HG03066 (cell line): ENCODE data around the gene KDM6B.
"Not testable (repeated sequence)": the region's sequence is repeated elsewhere in the genome, so short reads cannot be mapped to it uniquely, and the experiment has no call there.

ENCODE experiments used
- ATAC-seq: cut with Tn5 transposase; IDR thresholded peaks from one replicate; pipeline ENCODE4 v1.9.1; 2021; ENCODE audit warnings: low read depth; ENCODE audit not compliant: unreplicated experiment

The KDM6B gene, protein sequence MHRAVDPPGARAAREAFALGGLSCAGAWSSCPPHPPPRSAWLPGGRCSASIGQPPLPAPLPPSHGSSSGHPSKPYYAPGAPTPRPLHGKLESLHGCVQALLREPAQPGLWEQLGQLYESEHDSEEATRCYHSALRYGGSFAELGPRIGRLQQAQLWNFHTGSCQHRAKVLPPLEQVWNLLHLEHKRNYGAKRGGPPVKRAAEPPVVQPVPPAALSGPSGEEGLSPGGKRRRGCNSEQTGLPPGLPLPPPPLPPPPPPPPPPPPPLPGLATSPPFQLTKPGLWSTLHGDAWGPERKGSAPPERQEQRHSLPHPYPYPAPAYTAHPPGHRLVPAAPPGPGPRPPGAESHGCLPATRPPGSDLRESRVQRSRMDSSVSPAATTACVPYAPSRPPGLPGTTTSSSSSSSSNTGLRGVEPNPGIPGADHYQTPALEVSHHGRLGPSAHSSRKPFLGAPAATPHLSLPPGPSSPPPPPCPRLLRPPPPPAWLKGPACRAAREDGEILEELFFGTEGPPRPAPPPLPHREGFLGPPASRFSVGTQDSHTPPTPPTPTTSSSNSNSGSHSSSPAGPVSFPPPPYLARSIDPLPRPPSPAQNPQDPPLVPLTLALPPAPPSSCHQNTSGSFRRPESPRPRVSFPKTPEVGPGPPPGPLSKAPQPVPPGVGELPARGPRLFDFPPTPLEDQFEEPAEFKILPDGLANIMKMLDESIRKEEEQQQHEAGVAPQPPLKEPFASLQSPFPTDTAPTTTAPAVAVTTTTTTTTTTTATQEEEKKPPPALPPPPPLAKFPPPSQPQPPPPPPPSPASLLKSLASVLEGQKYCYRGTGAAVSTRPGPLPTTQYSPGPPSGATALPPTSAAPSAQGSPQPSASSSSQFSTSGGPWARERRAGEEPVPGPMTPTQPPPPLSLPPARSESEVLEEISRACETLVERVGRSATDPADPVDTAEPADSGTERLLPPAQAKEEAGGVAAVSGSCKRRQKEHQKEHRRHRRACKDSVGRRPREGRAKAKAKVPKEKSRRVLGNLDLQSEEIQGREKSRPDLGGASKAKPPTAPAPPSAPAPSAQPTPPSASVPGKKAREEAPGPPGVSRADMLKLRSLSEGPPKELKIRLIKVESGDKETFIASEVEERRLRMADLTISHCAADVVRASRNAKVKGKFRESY (N-terminal part only)

GRCh38 chr17:7833795-7834541 lies at the start of gene KDM6B:
KDM6B (plus strand) TSS chr17:7834217; CDS start chr17:7845555, 11,338 bp downstream.
- peak; percentile 42 for ATAC-seq

DNA sequence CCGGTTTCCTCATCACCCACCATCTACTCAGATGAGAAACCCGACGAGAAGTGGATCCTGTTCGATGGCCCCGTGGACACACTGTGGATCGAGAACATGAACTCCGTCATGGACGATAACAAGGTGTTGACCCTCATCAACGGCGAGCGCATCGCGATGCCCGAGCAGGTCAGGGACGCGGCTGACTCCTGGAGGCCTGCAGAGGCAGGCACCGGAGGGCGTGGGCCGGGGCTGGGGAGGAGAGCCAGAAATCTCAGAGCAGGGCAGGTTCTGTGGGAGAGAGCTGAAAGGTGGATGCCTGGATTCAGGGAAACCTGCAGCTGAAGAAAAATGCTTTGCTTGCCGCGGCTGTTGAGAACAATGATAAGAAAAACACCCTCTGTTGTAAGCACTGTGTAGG lies 47.2 kb upstream of the KDM6B start:
- no peak for ATAC-seq

DNA sequence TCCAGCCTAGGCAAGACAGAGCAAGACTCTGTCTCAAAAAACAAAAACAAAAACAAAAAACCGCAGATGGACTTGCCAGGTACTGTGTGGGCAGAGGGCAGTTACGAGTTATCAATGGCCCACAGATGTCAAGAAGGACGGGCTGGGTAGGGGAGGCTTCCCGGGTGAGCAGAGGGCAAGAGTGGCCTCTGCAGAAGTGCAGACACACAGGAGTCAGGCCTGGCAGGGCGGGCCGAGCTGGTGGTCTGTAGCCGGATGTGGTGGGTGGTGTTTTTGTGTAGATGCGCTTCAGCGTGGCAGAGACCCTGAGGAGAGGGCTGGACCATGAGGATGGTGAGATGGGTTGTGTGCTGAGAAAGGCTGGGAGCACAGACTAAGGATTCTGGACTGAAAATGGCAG lies 44.9 kb upstream of the KDM6B start:
- ATAC-seq = no peak

DNA sequence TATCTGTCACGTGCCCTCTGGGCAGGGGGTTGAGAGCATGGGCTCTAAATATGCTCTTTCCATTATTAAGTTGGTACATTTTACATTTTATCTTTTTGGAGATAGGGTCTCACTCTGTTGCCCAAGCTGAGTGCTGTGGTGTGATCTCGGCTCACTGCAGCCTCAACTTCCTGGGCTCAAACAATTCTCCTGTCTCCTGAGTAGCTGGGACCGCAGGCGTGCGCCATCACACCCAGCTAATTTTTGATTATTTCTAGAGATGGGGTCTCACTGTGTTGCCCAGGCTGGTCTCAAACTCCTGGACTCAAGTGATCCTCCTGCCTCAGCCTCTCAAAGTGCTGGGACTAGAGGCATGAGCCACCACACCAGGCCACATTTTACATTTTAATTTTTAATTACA lies 43.9 kb upstream of the KDM6B start:
- no peak for ATAC-seq

- no peak for ATAC-seq
Observed at GRCh38 chr17:7792611-7793010, 41.4 kb upstream of the KDM6B start.

DNA sequence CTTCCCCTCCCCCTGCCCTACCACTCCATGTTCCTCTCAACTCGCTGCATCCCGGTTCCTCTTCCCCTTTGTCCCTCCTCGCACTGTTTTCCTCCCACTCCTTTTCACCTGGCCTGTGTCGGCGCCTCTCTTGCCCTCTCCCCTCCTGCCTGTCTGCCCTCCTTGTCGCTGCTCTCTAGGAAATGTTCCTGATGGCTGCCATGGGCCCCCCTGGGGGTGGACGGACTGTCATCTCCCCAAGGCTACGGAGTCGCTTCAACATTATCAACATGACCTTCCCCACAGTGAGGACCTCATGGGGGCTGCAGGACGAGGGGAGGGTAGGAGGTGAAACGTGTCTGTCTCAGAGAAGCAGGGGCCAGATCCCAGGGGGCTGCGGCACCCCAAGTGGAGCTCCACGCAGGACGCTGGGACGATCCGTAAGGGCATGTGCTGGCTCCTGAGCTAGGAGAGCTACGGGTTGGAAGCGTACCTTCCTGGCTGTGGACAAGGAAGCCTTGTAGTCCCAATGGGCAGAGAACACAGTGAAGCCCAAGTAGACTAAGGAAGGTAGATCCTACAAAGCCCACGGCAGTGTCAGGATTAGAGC lies 39.8 kb upstream of the KDM6B start:
- no peak for ATAC-seq

DNA sequence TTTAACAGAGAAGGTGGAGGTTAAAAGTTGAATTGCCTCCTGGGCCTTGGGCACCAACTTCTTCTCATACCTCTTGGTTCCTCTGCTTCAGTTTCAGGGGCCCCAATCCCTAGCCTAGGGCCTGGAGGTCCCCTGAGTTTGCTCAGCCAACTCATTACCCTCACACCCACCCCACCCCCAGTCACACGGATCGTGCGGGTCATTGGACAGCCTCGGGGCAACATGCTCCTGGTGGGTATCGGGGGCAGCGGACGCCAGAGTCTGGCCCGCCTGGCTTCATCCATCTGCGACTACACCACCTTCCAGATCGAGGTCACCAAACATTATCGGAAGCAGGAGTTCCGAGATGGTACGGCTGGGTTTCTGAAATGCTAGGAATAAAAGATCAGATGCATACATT lies 36.0 kb upstream of the KDM6B start:
- no peak for ATAC-seq

GRCh38 chr17:7798839-7799238 lies 35.2 kb upstream of the KDM6B start:
- no peak for ATAC-seq

DNA sequence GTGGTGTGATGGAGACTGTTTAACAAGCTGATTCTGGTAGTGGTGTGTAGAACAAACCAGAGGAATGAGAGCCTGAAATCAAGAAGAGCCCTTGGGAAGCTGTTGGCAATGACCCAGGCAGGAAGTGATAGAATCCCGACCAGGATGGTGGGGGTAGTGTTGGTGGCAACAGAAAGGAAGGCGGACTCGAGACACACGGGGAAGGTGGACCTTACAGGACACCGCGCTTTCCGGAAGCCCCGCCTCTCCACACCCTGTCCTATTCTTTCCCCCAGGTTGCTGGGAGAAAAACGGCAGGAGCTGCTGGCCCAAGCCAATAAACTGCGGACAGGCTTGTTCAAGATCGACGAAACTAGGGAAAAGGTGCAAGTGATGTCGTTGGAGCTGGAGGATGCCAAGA lies 30.0 kb upstream of the KDM6B start:
- no peak for ATAC-seq

GRCh38 chr17:7806587-7806986 lies 27.4 kb upstream of the KDM6B start:
- ATAC-seq = no peak

GRCh38 chr17:7807206-7807605 lies 26.8 kb upstream of the KDM6B start:
- ATAC-seq = no peak

GRCh38 chr17:7809086-7809790 lies 24.8 kb upstream of the KDM6B start:
- no peak for ATAC-seq

GRCh38 chr17:7809791-7810343 lies 24.1 kb upstream of the KDM6B start:
- not testable (repeated sequence) for ATAC-seq

DNA sequence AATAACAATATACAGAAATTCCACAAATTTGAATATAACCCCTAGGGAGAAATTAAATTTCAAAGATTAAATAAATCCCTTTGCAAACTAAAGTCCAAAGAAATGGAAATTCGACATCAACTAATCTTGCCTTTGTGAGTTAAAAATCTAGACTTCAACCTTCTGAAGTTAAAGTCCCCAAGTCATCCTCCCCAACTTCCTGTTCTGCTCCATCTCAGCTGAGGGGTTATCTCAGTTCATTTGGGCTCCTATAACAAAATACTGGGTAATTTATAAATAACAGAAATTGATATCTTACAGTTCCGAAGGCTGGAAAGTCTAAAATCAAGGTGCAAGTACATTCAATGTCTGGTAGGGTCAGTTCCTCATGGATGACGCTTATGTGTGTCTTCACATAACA lies 22.8 kb upstream of the KDM6B start:
- no peak for ATAC-seq

DNA sequence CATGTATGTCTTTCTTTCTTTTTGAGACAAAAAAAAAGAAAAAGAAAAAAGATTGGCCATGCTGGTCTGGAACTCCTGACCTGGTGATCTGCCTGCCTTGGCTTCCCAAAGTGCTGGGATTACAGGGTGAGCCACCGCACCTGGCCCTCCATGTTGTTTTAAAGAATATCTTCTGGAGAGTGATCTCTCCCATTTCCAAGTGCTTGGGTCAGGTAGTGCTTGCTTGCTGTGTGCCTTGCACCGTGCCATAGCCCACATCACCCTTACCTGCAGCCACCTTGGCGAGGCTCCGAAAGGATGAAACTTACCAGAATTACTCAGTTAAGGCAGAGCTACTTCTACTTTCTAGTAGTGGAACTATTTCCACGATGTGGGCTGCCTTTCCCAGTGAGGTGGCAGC lies 19.0 kb upstream of the KDM6B start:
- ATAC-seq = no peak

DNA sequence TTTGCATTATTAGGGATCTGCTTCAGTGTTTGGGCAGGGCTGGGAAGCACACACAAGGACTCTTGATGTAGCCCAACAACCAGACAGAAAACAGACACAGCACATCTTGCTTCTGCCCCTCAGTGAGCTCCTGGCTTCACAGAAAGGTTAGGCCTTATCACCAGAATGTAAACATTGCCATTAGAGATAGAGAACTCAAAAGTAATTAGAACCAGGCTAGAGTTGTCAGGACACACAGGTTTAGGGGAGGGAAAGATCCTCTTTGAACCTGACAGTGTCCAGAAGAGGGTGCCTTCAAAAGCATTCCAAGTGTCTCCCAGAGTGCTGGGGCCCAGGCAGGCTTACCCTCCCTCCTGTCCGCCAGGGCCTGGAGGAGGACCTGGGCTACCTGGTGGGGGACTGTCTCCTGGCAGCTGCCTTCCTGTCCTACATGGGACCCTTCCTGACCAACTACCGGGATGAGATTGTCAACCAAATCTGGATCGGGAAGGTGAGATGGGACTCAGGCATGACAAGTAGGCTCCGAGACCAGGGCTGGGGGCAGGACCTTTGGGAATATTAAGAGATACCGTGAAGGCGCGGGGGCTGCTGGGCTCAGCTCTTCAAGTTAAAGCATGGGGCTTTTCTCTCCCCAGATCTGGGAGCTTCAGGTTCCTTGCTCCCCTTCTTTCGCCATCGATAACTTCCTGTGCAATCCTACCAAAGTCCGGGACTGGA lies 16.9 kb upstream of the KDM6B start:
- ATAC-seq = no peak

DNA sequence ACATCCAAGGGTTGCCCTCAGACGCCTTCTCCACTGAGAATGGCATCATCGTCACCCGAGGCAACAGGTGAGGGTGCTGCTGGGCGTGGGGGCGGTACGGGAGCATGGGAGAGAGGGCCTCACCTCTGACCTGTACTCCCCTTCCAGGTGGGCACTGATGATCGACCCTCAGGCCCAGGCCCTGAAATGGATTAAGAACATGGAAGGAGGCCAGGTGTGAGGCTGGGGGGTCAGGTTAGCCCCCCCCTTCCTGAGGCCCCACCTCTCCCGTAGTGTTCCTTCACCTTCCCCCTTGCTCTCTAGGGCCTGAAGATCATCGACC lies 16.4 kb upstream of the KDM6B start:
- no peak for ATAC-seq

GRCh38 chr17:7818026-7818425 lies 16.0 kb upstream of the KDM6B start:
- no peak for ATAC-seq
